NK-92 treated with Interleukin-12 subunit alpha and Interleukin-12 subunit beta, amount 100 ng/mL, for 24 hours (cell line): ENCODE measurements around the gene TBXT.
"Not testable (repeated sequence)": the region's sequence is repeated elsewhere in the genome, so short reads cannot be mapped to it uniquely, and the experiment has no call there.

Experiments
- DNase-seq: peaks from one replicate; lab custom pipeline; 2025; lab: John Stamatoyannopoulos, UW

Gene TBXT, protein sequence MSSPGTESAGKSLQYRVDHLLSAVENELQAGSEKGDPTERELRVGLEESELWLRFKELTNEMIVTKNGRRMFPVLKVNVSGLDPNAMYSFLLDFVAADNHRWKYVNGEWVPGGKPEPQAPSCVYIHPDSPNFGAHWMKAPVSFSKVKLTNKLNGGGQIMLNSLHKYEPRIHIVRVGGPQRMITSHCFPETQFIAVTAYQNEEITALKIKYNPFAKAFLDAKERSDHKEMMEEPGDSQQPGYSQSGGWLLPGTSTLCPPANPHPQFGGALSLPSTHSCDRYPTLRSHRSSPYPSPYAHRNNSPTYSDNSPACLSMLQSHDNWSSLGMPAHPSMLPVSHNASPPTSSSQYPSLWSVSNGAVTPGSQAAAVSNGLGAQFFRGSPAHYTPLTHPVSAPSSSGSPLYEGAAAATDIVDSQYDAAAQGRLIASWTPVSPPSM

DNA sequence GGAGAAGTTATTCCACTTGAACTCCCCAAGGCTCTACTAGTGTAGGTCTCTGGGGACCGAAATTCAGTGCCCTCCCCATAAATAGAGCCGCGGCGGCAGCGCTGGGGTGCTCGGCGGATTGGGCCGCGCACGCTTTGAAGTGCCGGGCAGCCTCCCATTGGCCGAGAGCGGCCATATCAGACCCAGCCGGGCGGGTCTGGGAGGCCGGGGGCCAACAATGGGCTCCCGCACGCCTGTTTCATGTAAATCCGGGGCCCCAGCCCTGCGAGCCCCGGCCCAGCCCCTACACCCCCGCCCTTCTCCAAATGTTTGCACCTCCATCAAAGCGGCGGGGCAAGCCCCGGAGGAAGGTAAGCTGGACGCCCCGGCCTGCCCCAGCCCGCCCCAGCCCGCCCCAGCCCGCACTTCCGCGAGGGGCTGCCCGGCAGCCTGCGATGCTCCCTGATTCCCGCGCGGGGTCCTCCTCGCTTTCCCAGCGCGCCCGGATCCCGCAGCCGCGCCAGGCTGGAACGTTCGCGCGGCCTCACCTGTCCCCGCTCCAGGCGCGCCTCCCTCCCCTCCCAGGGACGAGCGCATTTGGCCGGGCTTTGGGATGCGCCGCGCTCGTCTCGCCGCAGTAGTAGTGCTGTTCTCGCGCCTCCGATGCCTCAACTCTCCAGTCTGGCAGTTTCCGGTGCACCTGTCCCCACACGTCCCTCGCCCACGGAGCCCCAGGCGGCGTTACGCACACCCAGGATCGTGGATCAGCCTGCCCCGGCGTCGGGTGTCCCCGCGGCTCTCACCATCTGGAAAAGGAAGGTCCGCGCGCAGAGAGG is at the start of gene TBXT:
TBXT (minus strand) TSS at position 51 of the 815 bp plus-strand sequence. CDS start 260 bp downstream, outside the sequence.
- no peak for DNase-seq

GRCh38 chr6:166207284-166207561 is 39.6 kb upstream of the TBXT start:
- no peak for DNase-seq

- no peak for DNase-seq
These were observed 39.0 kb upstream of the TBXT start for GRCh38 chr6:166206510-166207283.

- no peak for DNase-seq
These were observed 38.4 kb upstream of the TBXT start for GRCh38 chr6:166206066-166206465.

DNA sequence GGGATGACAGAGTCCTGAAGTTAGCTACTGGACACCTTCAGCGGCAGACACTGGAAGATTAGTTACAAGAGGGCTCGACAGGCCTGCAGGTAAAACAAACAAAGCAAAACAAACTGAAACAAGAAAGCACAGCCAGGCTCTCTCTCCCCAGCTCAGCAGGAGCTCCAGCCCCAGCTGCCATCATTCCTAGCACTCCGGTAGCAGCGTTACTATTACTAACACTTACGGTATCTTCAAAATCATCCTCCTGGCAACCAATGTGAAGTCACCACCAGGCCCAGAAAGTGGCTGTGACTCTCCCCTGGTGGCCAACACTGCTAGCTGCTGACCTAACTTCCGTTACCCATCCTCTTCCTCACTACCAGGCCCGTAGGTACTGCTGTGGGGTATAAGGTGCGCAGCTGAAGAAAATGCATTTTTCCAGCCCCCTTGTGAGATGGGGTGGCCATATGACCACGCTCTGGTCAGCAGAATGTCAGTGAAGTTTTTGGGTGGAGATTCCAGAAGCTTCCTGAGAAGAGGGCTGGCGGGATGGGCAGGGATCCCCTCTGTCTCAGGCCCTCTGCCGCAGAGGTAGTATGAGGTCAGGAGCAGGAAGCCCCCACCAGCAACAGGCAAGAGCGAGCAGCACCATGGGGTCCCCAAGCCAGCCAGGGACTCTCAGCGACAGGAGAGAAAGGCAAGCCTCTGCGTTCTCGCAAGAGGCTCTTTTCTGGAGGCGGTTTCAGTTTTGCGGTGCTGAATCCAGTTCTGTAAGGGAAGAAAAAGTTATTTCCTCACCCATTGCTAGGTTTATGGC is 37.4 kb upstream of the TBXT start:
- no peak for DNase-seq

DNA sequence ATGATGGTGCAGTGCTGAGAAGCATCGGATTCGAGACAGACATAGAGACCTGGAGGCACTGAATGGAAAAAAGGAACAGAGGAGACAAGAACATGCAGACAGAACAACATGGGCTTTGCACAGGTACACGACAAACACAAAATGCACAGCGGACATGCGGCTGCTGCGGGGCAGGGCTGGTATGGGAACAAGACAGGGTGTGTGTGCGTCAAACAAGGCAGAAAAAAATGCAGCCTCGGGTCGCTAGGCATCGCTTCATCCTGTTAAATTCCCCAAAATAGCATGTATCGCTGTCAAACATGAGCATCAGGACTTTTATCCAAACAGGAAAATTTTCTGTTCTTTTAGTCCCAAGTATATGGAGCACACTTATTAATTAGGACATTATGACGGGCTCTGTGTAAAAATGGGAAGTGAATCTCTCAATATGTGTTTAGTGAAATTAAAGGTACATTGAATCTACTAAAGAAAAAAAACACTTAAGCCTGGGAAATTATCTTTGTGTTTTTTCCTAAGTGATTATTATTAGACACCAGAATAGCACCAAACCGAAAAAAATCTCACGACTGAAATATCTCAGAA is 36.1 kb upstream of the TBXT start:
- DNase-seq = no peak

GRCh38 chr6:166203003-166203640 is 35.5 kb upstream of the TBXT start:
- DNase-seq = no peak

DNA sequence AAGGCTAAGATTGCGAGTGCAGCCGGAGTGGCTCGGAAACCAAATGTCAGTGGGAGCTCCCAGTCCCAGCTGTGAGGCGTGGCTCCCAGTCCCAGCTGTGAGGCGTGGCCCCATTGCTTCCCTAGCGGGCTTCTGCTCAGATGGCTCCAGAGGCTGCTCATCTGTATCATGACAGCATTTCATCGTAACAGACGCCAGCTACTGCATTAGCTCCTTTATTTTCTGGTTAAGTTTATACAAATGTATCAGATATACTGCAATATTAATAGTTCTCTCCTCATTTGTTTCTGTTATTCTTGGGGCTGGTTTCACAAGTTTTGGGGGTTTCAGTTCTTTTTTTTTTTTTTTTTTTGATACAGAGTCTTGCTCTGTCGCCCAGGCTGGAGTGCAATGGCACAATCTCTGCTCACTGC is 34.7 kb upstream of the TBXT start:
- DNase-seq = no peak

DNA sequence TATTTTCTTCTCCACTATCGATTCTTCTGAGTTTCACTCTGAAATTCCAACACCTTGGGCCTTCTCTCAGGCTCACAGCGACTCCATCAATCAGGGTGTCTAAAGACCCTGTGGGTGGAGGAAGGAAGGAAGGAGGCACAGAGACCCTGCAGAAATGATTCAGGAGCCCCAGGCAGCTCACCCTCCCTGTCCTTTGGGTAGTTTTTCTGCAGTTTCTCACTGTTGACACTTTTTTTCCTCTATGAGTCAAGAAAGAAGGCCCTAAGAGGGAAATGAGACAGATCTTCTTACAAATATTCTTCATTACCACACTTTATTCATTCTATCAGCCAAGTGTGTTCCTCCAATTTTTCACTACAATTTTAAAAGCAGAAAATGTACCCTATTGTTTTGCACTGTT is 34.2 kb upstream of the TBXT start:
- DNase-seq = no peak

DNA sequence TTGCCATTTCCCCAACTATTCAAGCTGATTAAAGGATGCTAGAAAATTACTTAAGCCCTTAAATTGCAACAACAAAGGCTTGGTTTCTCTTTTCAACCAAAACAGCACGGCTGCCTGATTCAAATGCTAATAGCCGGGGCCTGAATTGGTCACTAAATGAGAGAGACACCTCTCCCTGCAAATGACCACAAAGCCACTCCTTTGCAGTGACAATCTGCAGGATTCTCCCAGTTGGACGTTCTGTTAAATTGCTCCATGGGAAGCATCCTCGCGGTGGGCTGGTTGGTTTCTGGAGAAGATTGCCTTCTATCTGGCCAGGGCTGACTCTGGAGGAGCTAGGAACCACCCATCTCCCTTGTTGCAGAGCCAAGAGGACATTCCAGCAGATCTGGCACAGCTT is 29.7 kb upstream of the TBXT start:
- no peak for DNase-seq

DNA sequence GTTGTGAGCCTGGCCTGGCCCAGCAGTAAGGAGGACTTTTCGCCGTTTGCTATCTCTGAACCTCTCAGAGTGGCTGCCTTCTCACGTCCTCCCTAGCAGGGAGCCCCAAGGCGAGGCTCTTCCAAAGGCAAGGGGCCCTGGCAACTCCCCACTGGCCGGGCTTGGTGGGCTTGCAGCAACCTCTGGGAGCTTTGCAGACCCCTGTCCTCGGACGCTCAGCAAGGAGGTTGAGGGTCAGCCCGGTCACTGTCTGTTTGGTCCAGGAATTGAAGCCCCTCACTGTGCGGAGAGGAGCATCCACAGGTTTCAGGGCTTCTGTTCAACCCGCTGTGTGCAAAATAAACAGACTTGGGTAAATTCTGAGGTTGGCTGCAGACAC is 28.2 kb upstream of the TBXT start:
- no peak for DNase-seq

DNA sequence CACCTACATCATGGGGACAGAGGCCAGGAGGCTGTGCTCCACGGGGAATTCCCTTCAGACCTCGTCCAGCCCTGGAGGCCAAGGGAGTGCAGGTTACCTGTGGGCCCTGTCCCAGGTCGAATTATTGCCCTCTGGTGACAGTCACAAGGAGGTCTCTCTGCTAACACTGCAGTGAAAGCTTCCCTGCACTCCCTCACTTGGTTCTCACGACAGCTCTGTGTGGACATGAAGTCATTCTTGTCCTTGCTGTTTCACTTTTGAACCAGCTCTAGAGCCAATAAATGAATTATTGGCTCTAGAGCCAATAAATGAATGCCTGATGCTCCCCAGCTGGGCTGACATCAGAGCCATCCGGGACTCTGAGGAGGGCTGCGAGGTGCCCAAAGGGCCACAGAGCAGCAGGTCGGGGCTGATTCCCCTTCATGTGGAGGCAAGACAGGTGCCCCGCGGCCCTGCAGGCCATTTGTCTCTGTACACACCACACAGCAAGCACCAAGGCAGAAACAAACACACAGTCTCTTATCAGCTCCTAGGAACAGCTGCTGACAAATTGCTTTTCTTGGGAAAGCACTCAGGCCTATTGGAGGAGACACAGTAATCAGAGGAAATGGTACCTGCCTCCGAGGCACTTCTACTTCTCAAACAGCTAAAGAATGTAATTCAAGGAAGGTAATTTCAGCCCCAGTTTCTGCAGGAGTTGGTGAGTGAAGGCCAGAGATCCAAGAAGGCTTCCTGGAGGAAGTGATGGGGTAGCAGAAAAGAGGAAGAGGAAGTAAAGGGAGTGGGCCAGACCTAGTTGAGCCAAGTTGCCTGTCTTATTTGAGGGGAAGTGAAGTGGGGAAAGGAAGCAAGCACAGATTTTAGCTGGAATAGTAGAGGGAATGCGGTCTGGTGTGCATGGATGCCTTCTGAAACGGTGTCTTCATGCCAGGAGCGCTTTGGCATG is 27.5 kb upstream of the TBXT start:
- DNase-seq = no peak

DNA sequence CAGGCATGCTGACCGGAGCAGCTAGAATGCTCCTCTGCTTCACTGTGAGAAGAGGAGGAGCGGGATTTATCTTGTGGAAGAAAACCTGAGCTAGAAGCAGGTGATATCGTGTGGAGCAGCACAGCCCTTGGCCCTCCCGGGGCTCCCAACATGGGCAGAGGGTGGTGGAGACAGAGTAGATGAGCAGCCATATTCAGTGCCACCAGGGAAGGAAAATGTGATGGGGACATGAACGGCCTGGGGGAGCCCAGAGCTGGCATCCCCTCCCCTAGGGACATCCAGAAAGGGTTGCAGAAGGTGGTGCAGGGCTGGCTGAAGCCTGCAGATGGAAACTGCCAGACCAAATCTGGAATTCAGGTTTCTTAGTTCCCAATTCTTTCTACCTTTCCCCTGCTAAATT is 24.9 kb upstream of the TBXT start:
- DNase-seq = no peak

- DNase-seq = no peak
These were observed 24.5 kb upstream of the TBXT start for GRCh38 chr6:166192136-166192535.

DNA sequence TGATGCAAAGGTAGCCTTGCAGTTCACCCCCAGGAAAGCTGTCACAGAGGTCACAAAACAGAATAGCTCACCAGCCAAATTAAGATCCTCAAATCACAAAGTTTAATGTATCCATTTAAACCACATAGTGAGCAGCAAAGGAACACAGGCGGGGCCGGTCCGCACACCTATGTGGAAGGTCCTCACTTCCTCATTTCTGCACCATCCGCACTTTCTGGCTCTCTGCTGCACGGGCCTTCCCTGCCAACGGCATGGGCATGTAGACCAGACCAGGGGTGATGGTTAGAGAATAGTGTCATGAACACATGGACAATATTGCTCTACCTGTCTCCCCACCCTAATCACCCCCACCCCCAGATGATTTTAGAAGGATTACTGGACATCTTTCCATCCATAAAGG is 12.1 kb upstream of the TBXT start:
- DNase-seq = no peak

DNA sequence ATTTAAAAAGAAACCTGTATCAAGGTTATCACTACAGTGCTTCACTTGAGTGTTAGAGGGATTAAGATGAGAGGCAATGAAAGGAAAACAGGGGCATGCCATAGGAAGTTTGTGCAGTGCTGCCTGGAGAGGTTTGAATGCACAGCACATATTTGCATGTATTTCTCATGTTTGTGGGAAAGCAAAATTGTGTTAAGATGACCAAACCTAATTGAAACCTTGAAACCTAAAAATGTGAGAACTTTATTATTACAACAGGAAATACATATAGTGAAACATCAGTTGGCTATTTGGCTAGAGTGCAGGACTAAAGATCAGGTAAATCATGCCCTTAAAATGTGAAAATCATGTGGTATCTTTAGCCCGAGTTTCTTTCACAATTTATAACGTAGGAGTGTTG is 8.5 kb upstream of the TBXT start:
- DNase-seq = no peak

GRCh38 chr6:166175093-166175492 is 7.4 kb upstream of the TBXT start:
- not testable (repeated sequence) for DNase-seq

DNA sequence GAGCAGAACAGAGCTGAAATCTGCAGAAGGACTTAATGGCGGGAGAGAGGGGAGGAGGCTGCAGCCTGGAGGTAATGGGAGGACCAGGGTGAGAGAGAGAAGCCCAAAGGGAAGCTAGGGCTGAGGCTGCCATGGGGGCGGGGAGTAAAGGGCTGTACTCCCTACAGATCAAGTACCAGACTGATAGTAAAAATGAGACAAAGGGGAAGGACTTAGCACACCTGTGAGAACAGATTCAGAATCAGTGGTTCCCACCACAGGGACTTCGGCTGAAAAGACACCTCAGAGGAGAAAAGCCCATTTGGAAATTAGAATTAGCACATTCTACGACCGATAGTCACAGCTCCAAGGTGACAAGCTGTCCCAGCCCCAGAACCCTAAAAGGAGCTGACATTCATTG is 6.4 kb upstream of the TBXT start:
- no peak for DNase-seq

DNA sequence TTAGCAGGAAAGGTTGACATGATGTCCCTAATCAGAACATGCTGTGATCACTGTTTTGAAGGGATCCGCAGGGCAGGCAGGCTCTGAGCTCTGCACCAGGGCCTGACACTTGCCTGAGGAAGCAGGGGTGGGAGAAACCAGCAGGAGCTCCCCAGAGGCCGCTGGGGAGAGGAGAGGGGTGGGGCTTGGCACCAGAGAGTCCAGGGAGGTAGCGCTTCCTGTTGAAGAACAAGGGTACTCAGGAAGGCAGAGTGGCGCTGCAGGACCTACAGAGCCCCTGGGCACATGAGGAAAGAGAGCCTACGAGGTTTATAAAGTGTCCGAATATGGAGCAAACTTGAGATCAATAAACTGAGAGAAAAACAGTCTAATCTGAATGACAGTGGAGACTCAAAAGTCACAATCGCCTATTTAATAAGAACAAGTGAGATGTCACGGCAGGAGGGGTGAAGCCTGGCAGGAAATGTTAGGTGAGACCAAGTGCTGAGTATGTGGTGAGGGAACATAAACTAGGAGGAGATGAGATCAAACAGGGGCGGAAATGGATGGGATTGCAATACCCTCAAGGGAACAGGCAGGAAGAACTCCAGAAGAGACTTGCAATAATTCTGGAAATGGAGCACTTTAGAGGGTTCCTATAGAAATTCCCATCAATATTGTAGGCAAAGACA is 5.8 kb upstream of the TBXT start:
- no peak for DNase-seq
